ENCODE data around the gene GPR158.
A peak's percentile ranks its signal among the peaks of the same experiment; 100 is the strongest.
"Not testable (repeated sequence)": the region's sequence is repeated elsewhere in the genome, so short reads cannot be mapped to it uniquely, and the experiment has no call there.

GPR158 gene

DNA sequence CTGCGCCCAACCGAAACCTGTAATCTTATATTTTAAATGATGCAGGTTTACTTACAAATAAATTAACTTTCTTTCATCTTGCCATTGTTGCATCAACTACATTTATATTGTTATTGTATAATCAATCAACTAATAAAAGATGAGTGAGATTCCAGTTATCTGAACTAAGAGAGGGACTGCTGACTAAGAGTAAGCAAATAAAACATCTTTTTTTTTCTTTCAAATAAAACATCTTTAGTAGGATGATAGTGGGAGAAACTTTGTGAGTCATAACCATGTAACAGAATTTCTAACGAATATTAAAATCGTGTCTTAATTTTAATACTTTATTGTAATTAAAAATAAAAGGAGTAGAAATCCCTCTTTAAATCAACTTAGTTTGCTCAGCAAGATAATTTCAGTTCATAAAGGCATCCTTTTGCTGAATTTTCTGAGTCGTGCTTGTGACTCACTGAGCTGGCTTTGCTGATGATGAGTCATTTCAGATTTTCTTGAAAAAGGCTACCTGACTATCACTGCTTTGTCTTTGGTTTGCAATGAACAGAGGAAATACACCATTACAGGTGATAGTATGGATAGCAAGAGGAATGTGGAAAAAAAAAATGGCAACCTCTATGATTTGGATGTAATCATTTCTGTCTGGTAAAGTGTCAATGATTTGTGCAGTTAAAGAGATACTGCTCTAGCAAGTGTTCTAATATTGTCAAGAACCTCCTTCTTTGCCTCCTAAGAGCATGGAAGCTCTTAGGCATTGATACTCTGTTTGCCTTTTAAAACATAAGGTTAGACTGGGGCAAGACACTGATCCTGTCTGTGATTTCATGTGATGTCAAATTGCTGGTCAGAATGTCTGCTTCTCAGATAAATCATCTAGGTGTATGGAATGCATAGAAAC, 119.5 kb downstream of the GPR158 start:
- no peak for DNase-seq (ENCODE audit: low read depth, low spot score)
- no peak overlapping the region for H3K4me3 ChIP-seq (ENCODE audit: low read length)

DNA sequence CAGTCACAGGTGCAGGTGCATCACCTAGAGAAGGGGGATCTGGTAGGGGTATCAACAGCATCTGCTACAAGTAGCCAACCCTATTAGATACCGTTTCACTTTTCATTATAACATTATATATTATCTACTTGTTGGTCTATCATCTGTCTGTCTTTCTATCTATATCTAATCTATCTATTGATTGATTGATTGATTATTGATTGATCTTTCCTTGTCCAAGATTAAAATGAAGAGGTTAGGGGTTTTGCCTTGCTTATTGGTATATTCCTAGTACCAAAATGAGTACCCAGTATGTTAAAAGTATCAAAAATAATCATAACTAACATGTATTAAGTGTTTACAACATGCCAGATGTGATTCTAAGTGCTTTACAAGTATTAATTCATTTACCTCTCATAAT, 121.5 kb downstream of the GPR158 start:
- DNase-seq (ENCODE audit: low read depth, low spot score): no peak
- no peak overlapping the region for H3K4me3 ChIP-seq (ENCODE audit: low read length)

- no peak overlapping the region for H3K4me3 ChIP-seq (ENCODE audit: low read length)
Observed at GRCh38 chr10:25297466-25297865, 122.7 kb downstream of the GPR158 start.

GRCh38 chr10:25300073-25300472, 125.3 kb downstream of the GPR158 start:
- DNase-seq (ENCODE audit: low read depth, low spot score): no peak
- H3K4me3 ChIP-seq (ENCODE audit: low read length): no peak overlapping the region

More at GRCh38 chr10:25297466-25297865, 122.7 kb downstream of the GPR158 start:
- DNase-seq (ENCODE audit: low read depth, low spot score): peak; percentile 77

DNA sequence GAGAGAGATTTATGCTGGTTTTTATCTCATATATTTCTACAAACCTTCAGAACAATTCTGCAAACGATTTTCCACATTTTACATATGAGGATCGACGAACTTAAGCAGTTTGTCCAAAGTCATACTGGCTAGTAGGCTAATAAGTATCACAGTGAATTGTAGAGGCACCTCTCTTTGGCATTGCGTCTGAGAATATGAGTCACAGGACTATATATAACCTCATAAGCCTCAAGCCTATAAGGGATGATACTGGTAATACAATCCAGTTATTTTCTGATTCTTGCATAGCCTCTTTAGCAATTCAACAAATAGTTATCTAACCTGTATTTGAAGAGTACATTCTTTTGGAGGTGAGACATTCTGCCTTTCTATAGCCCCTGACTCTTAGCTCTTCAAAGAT, 129.8 kb downstream of the GPR158 start:
- H3K4me3 ChIP-seq (ENCODE audit: low read length): no peak overlapping the region
- DNase-seq (ENCODE audit: low read depth, low spot score): no peak

DNA sequence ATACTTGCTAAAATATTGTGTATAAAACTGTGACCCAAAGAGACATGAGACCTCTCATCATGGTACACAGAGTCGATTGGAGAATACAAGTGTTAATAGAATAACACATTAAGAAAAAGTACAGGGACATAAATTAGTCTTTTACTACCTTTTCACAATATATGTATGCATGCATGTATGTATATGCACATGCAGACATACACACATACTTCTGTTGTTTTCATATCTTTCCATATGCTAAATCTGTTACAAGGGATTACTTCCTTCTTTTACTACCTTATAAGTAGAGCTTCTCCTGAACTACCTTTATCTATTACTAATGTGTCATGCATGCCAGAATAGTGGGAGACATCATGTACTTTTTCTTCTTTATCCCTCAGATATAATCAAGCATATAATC, 131.6 kb downstream of the GPR158 start:
- no peak for DNase-seq (ENCODE audit: low read depth, low spot score)
- H3K4me3 ChIP-seq (ENCODE audit: low read length): no peak overlapping the region

- no peak overlapping the region for H3K4me3 ChIP-seq (ENCODE audit: low read length)
- DNase-seq (ENCODE audit: low read depth, low spot score): no peak
Observed at GRCh38 chr10:25308278-25308677, 133.5 kb downstream of the GPR158 start.

- not testable (repeated sequence) for H3K4me3 ChIP-seq (ENCODE audit: low read length); DNase-seq (ENCODE audit: low read depth, low spot score)
Observed at GRCh38 chr10:25317596-25318211, 142.9 kb downstream of the GPR158 start.

- no peak for DNase-seq (ENCODE audit: low read depth, low spot score)
- no peak overlapping the region for H3K4me3 ChIP-seq (ENCODE audit: low read length)
Observed at GRCh38 chr10:25327273-25327672, 152.5 kb downstream of the GPR158 start.

DNA sequence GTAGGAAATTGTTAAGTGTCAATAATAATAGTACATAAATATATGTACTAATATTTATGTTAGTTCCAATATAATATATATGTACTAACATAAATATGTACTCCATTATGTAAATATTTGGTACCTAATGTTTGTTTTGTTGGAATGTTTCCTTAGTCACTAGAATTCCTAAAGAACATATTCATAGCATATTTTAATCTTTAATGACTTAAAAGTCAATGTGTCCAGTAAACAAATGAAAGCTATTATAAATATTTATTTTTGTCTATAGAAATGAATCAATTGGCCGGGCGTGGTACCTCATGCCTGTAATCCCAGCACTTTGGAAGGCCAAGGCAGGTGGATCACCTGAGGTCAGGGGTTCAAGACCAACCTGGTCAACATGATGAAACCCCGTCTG, 153.6 kb downstream of the GPR158 start:
- no peak overlapping the region for H3K4me3 ChIP-seq (ENCODE audit: low read length)
- no peak for DNase-seq (ENCODE audit: low read depth, low spot score)

- not testable (repeated sequence) for DNase-seq (ENCODE audit: low read depth, low spot score); H3K4me3 ChIP-seq (ENCODE audit: low read length)
Observed at GRCh38 chr10:25329587-25329986, 154.8 kb downstream of the GPR158 start.

DNA sequence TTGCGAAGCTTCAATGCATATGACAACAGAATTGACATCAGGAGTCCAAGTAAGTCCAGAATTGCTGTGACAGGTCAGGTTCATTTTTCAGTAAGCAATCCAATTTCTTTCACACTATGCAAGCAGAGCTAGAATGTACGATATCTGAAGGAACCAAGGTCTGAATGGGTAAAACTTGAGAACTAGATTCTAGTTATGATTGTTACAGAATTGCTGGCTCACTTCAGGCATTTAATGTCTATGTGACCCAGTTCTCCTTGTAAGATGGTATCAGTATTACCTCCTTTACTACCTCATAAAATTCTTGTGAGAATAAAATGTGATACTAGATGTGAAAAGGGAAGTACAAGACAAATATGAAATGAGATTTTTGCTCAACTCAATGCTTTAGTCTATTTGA, 159.6 kb downstream of the GPR158 start:
- no peak overlapping the region for H3K4me3 ChIP-seq (ENCODE audit: low read length)
- DNase-seq (ENCODE audit: low read depth, low spot score): no peak

DNA sequence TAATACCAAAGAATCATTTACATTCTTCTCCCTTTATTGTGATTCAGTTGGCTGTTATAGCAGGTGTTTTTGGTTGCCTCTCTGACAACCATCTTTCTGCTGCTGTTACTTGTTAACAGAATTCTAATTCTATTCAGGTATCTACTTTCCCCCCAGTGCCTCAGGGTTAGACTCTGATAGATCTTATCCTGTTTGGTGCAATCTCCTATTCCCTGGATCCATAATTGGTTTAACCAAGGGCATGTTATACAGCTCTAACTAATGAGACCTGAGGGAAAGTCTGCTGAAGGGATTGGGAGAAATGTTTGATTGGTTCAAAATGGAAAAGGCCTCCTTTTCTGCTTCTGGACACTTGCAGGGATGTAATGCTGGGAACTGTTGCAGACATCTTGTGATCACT, 161.5 kb downstream of the GPR158 start:
- no peak for DNase-seq (ENCODE audit: low read depth, low spot score)

GRCh38 chr10:25338271-25338670, 163.5 kb downstream of the GPR158 start:
- no peak overlapping the region for H3K4me3 ChIP-seq (ENCODE audit: low read length)
- DNase-seq (ENCODE audit: low read depth, low spot score): no peak

More for the DNA sequence above, 161.5 kb downstream of the GPR158 start:
- H3K4me3 ChIP-seq (ENCODE audit: low read length): no peak overlapping the region

GRCh38 chr10:25339966-25340365, 165.2 kb downstream of the GPR158 start:
- no peak overlapping the region for H3K4me3 ChIP-seq (ENCODE audit: low read length)
- no peak for DNase-seq (ENCODE audit: low read depth, low spot score)

- no peak overlapping the region for H3K4me3 ChIP-seq (ENCODE audit: low read length)
- DNase-seq (ENCODE audit: low read depth, low spot score): no peak
Observed at GRCh38 chr10:25349520-25349919, 174.7 kb downstream of the GPR158 start.

DNA sequence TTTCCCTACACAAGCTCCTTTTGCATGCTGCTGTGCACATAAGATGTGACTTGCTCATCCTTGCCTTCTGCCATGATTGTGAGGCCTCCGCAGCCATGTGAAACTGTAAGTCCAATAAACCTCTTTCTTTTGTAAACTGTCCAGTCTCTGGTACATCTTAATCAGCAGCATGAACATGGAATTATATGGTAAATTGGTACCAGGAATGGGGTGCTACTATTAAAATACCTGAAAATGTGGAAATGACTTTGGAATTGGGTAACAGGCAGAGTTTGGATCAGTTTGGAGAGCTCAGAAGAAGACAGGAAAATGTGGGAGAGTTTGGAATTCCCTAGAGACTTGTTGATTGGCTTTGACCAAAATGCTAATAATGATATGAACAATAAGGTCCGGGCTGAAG, 181.8 kb downstream of the GPR158 start:
- no peak for DNase-seq (ENCODE audit: low read depth, low spot score)
- no peak overlapping the region for H3K4me3 ChIP-seq (ENCODE audit: low read length)

- H3K4me3 ChIP-seq (ENCODE audit: low read length): no peak overlapping the region
- no peak for DNase-seq (ENCODE audit: low read depth, low spot score)
Observed at GRCh38 chr10:25357269-25357668, 182.5 kb downstream of the GPR158 start.

DNA sequence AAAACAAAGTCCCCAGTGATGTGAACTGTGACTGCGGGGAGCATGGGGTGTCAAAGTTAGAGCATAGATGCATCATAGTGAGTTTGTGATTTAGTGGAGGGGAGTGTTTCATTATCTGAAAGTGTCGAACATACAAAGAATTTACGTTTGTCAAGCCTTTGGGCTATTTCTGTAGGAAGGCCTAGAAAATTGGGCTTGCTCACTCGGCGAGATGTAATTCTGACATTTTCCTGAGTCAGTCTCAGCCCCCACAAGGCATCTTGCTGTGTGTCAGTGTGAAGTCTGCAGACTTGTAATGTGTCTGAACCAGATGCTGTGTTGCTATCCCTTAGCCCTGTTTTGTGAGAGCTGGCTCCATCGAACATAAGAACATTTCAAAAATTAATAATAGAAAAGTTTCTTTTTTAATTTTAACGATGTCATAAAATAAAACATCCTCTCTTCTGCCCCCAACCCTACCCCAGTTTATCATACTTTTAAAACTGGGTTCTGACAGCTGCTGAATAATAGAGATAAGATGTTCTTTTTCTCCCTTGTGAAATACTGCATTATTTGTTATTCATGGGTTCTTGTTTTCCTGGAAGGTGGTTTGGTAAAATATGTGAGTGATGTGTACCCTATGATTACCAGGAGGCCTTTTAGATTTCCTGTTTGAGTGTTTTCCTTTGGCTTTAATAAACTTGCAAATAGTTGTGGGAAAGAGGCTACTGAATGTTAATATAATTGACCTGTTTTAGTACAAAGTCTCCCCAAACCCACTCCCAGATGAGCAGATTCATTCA, 207.4 kb downstream of the GPR158 start:
- no peak for DNase-seq (ENCODE audit: low read depth, low spot score)
- no peak overlapping the region for H3K4me3 ChIP-seq (ENCODE audit: low read length)

- not testable (repeated sequence) for H3K4me3 ChIP-seq (ENCODE audit: low read length); DNase-seq (ENCODE audit: low read depth, low spot score)
Observed at GRCh38 chr10:25382901-25383300, 208.1 kb downstream of the GPR158 start.

Data from Jurkat, Clone E6-1 (cell line).